ENCODE results near the gene WNT5B.

GRCh38 chr12:1603269-1603993 lies 25.6 kb upstream of the WNT5B start:
- TF ChIP-seq EZH2 (IDR thresholded peaks at IDR 0.05; ENCODE audit: low read depth) (no peak), CTCF (conservative IDR thresholded peaks at IDR 0.05) (no peak)
